ENCODE measurements around the gene VPS13A. TPM values are rescaled to one million over a fixed set of nuclear protein-coding genes. Genes with fewer than 3 reads are reported as not detected.

The VPS13A gene
- total RNA-seq, 1 donor from 2014 or later: 30.5 TPM

- H3K4me3 Mint-ChIP-seq: no peak overlapping the region
- H3K27me3 Mint-ChIP-seq: peaks cover 4% of the 10 kb centered on the region
- H3K9me3 Mint-ChIP-seq: peaks cover 9% of the 10 kb centered on the region
- DNase-seq (ENCODE audit: extremely low spot score, unreplicated experiment): no peak
- H3K27ac Mint-ChIP-seq: no peak overlapping the region
- H3K4me1 Mint-ChIP-seq (ENCODE audit: unreplicated experiment): peaks cover 2% of the 10 kb centered on the region
- H3K36me3 Mint-ChIP-seq: no peaks in the 10 kb centered on the region
- no peak for TF ChIP-seq CTCF (conservative IDR thresholded peaks at IDR 0.05)
Observed at GRCh38 chr9:77469515-77470231, 292.3 kb downstream of the VPS13A start.

Other genes with a start within 250 kb of the VPS13A start
- 0.24 TPM in 1 of 2 replicates, not detected in the other for gene FOXB2, start 157.9 kb upstream of the VPS13A start, total RNA-seq (ENCODE audit: low replicate concordance)